Body of pancreas (tissue), 4 donors: ENCODE measurements around the gene COX7A2L. TPM values are rescaled to one million over a fixed set of nuclear protein-coding genes. Genes with fewer than 3 reads are reported as not detected.

Experiments
- ATAC-seq: fragments of 150-250 bp; one replicate; pipeline ENCODE4 v1.9.1; 2016
- DNase-seq, 4 donors: peaks; one replicate each; pipeline ENCODE4 v3.0.0-alpha.2; 2019
- H3K27ac ChIP-seq, 4 donors: fragments of 200-600 bp; sonication (generic); 1 replicate in 3 of 4; 2 replicates in 1 of 4; pipeline versions ENCODE4 v1.5.1 to v1.6.1; 2016 to 2019; ENCODE audit warnings: mild to moderate bottlenecking in 1 of 4, mixed read lengths in 1 of 4, moderate library complexity in 1 of 4
- H3K27me3 ChIP-seq, 2 donors: fragments of 200-600 bp; sonication (generic); one replicate each; pipeline ENCODE4 v1.6.0; 2016; ENCODE audit warnings: mild to moderate bottlenecking in 1 of 2
- H3K36me3 ChIP-seq, 2 donors: fragments of 200-600 bp; sonication (generic); replicated peaks in 1 of 2; 2 replicates each; pipeline ENCODE4 v1.5.1; 2016; ENCODE audit warnings: low read depth in 2 of 2; ENCODE audit not compliant: insufficient read depth in 1 of 2
- H3K4me1 ChIP-seq: fragments of 200-600 bp; sonication (generic); one replicate; pipeline ENCODE4 v1.6.0; 2016
- H3K4me3 ChIP-seq, 2 donors: fragments of 200-600 bp; sonication (generic); 1 replicate in 1 of 2; 2 replicates in 1 of 2; pipeline ENCODE4 v1.5.1; 2016 to 2019
- H3K9me3 ChIP-seq, 3 donors: fragments of 200-600 bp; sonication (generic); 1 replicate in 2 of 3; 2 replicates in 1 of 3; pipeline ENCODE4 v1.5.1; 2016
- CTCF ChIP-seq, 7 experiments: fragments of 450-650 bp in 4 of 7; fragments of 200-600 bp in 3 of 7; sonication (generic) in 3 of 7; IDR thresholded peaks; one replicate each; pipeline ENCODE4 v1.5.1; 2016 to 2019; ENCODE audit warnings: antibody characterized with exemption in 7 of 7
- POLR2A ChIP-seq, 3 donors: fragments of 450-650 bp; IDR thresholded peaks; one replicate each; pipeline ENCODE4 v1.6.1; 2016; ENCODE audit warnings: antibody characterized with exemption in 3 of 3, mild to moderate bottlenecking in 2 of 3
- WGBS, 2 donors: methylation state at CpG; one replicate each; pipeline ENCODE4 v1.1.5; 2017; 5-methylcytosine and 5-hydroxymethylcytosine counted together
- intact Hi-C: fragments of 100-400 bp; cut with DNase I; formaldehyde crosslinking; loops from one replicate; pipeline ENCODE4 v1.15.1; 2023
- total RNA-seq, 2 donors: library from RNA; depleted of rRNA; stranded (reverse); fragments of >200 nt; gene quantifications; one replicate each; pipeline ENCODE4 v1.1.0, GENCODE V29; 2016

Gene COX7A2L
- total RNA-seq, 2 donors from 2014 or later: 41.9 to 58.1 TPM

GRCh38 chr2:42363413-42363812 lies 2.4 kb upstream of the COX7A2L start:
- Histone ChIP-seq H3K4me1 (peaks cover 32% of the 10 kb centered on the region), H3K9me3 (no peaks in the 10 kb centered on the region), H3K4me3 (no peak overlapping the region), H3K36me3 (no peaks in the 10 kb centered on the region), H3K27me3 (no peaks in the 10 kb centered on the region), H3K27ac (no peak overlapping the region)
- TF ChIP-seq POLR2A (IDR thresholded peaks at IDR 0.05) (no peak), CTCF (IDR thresholded peaks at IDR 0.05) (no peak)
- ATAC-seq (no peak), DNase-seq (no peak)
- intact Hi-C loops: no loop called here
- WGBS, 2 donors: 69 to 82% methylated on average over 3 of the region's 3 CpGs

GRCh38 chr2:42361728-42362283 lies 789 bp upstream of the COX7A2L start:
- TF ChIP-seq CTCF (IDR thresholded peaks at IDR 0.05) (no peak), POLR2A (IDR thresholded peaks at IDR 0.05) (no peak)
- Histone ChIP-seq H3K36me3 (no peaks in the 10 kb centered on the region), H3K27ac (peak overlapping the region; percentile 90 to 95 (median 95)), H3K4me1 (peaks cover 36% of the 10 kb centered on the region), H3K4me3 (no peak overlapping the region), H3K9me3 (no peaks in the 10 kb centered on the region), H3K27me3 (no peaks in the 10 kb centered on the region)
- WGBS, 2 donors: 7 to 10% methylated on average over 6 of the region's 6 CpGs
- intact Hi-C loops: no loop called here
- ATAC-seq (no peak), DNase-seq (no peak)

DNA sequence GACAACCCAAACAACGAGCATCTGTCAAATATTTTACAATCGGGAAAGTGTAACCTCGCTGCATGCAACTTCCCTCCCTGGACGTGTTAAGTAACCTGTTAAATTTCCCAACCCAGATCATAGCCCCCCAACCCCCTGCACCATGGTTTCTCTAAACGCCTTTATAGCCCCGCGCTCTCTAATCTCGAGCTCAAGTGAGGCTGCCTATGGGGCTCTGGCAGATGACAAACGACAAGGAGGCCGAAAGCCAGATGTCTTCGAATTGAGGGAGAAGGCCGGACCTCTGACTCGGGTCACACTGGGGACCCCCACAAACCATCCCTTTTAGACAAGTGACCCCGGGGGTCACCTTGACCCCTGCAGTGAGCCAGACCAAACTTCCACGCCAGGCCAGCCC lies 526 bp downstream of the COX7A2L start:
- intact Hi-C loops: no loop called here
- H3K4me1 ChIP-seq: peaks cover 41% of the 10 kb centered on the region
- no peak for ATAC-seq

DNA sequence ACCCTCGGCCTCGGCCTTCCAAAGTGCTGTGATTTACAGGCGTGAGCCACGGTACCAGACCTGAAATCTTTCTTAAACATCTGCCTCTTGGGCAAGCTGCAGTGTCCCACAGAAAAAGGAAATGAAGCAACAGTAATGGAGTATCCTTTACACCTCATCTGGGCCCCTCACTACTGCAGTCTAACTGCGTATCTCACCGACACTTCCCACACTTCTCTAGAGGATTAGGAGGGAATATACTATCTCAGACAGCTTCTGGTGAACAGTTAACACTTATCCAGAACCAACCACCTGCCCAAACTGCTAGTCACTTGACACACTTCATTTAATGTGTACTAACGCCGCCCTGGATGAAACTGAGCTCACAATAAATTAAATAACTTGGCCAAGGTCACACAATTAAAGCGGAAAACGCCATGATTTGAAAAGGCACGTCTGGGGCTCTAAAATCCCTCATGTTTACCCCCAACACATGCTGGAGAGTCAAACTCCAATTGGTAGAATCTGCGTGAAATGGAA lies 993 bp downstream of the COX7A2L start:
- no peaks in the 10 kb centered on the region for H3K9me3 ChIP-seq
- ATAC-seq (no peak), DNase-seq (peak in 1 of 4 donors; percentile 23)
- no peak for TF ChIP-seq POLR2A (IDR thresholded peaks at IDR 0.05)
- peak in 1 of 7 experiments; percentile 5 for TF ChIP-seq CTCF (IDR thresholded peaks at IDR 0.05)
- intact Hi-C loops: no loop called here
- H3K4me1 ChIP-seq: peaks cover 41% of the 10 kb centered on the region
- peak overlapping the region; percentile 64 to 78 for H3K4me3 ChIP-seq
- 1 to 5% methylated on average over 12 of the region's 12 CpGs for WGBS, 2 donors
- no peaks in the 10 kb centered on the region for H3K36me3 ChIP-seq
- H3K27me3 ChIP-seq: no peaks in the 10 kb centered on the region
- peak overlapping the region in 3 of 4 donors; percentile 95 for H3K27ac ChIP-seq

More for the DNA sequence above, 526 bp downstream of the COX7A2L start:
- WGBS, 2 donors: 1% methylated on average over 14 to 15 of the region's 15 CpGs
- H3K27ac ChIP-seq: peak overlapping the region; percentile 90 to 95 (median 95)
- peak overlapping the region; percentile 64 to 78 for H3K4me3 ChIP-seq
- DNase-seq: no peak
- TF ChIP-seq CTCF (IDR thresholded peaks at IDR 0.05): no peak
- TF ChIP-seq POLR2A (IDR thresholded peaks at IDR 0.05): no peak
- no peaks in the 10 kb centered on the region for H3K36me3 ChIP-seq
- no peaks in the 10 kb centered on the region for H3K9me3 ChIP-seq
- no peaks in the 10 kb centered on the region for H3K27me3 ChIP-seq
